Omental fat pad (tissue), 4 donors: ENCODE data around the gene CREB3L2. TPM values are rescaled to one million over a fixed set of nuclear protein-coding genes. Genes with fewer than 3 reads are reported as not detected.

Experiments used
- ATAC-seq: fragments of 150-250 bp; one replicate; pipeline ENCODE4 v1.9.1; 2016; ENCODE audit warnings: mild to moderate bottlenecking, moderate library complexity; ENCODE audit not compliant: low FRiP score
- DNase-seq: peaks from one replicate; pipeline ENCODE4 v3.0.0-alpha.2; 2019; ENCODE audit warnings: low spot score
- total RNA-seq, 4 donors: library from RNA; depleted of rRNA; stranded (reverse); fragments of >200 nt; gene quantifications; one replicate each; pipeline ENCODE4 v1.1.0, GENCODE V29; 2016
- TF ChIP-seq, protein P1 (sequence below), 3 donors: fragments of 450-650 bp; IDR thresholded peaks; one replicate each; pipeline ENCODE4 v1.5.1; 2016 to 2017; ENCODE audit warnings: antibody characterized with exemption in 3 of 3, mild to moderate bottlenecking in 3 of 3, moderate library complexity in 2 of 3

CREB3L2 gene
- total RNA-seq, 4 donors from 2014 or later: 35.6 to 50.4 (median 42.8) TPM

DNA sequence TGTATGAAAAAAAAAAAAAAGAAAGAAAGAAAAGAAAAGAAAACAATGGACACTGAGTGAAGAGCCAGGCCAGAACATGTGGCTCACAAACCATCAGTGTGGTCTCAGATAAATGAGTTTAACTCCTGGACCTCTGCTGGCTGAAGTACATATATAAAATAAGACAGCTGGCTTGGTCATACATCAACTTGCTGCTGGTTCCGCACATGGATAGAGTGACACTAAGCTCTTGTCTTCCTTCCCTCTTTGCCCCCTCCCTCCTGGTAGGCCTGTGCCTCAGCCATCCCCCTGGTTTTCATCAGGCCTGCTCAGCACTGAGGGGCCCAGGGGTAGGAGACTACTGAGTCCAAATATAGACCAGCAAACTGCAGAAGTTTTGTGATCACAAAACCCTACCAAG lies 97.1 kb downstream of the CREB3L2 start:
- DNase-seq: no peak
- no peak for ATAC-seq
- TF ChIP-seq, protein P1, sequence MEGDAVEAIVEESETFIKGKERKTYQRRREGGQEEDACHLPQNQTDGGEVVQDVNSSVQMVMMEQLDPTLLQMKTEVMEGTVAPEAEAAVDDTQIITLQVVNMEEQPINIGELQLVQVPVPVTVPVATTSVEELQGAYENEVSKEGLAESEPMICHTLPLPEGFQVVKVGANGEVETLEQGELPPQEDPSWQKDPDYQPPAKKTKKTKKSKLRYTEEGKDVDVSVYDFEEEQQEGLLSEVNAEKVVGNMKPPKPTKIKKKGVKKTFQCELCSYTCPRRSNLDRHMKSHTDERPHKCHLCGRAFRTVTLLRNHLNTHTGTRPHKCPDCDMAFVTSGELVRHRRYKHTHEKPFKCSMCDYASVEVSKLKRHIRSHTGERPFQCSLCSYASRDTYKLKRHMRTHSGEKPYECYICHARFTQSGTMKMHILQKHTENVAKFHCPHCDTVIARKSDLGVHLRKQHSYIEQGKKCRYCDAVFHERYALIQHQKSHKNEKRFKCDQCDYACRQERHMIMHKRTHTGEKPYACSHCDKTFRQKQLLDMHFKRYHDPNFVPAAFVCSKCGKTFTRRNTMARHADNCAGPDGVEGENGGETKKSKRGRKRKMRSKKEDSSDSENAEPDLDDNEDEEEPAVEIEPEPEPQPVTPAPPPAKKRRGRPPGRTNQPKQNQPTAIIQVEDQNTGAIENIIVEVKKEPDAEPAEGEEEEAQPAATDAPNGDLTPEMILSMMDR (IDR thresholded peaks at IDR 0.05): no peak

DNA sequence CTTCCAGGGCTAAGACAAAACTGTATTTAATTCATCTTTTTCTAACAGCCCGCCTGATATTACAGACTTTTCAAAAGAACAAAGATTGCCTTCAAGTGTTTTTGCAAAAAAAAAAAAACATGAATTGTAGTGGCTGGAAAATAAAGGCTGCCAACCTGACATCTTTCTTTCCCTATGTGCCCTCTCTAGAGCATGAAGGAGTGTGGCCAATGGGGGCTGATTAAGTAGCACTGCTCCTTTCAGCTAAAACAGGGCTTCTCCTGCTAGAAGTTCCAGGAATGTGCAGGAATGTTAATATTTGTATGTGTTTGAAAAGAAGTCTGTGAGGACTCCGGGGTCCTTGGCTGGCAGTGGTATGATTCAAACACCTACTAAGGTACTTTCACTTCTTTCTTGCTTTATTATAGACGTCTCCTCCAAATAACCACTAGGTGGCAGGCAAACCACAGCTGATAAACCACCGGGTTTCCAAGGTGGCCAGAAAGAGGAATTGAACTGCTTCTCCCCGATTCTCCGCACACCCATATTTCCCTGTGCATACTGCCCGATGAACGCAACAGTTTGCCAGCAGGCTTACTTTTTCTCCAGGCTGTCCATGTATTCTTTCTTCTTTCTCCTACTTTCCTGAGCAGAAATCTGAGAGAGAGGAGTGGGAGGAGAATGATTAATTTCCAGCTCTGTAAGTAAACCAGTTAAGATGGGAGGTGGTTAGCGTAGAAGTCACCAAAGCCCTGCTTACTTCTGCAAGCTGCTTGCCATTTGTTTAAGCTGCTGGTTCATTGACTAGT lies 98.3 kb downstream of the CREB3L2 start:
- ATAC-seq (peak; percentile 67), DNase-seq (no peak)
- TF ChIP-seq, protein P1 (IDR thresholded peaks at IDR 0.05): peak in 2 of 3 donors; percentile 41 to 45

DNA sequence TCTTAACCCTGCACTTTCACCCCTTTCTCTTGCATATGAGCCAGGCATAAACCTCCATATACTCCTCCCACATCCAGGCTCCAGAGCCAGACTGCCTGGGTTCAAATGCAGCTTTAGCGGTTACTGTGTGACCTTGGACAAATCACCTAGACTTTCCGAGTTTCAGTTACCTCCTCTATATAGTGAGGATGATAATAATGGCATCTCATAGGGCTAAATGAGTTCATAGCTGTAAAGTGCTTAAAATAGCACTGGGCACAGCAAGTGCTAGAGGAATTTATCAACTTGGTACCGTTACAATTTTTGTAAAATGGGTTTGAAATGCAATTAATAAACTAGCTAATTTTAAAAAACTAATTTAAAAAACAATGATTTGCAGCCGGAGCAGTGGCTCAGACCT lies 101.7 kb downstream of the CREB3L2 start:
- TF ChIP-seq, protein P1 (IDR thresholded peaks at IDR 0.05): no peak
- DNase-seq (no peak), ATAC-seq (no peak)

DNA sequence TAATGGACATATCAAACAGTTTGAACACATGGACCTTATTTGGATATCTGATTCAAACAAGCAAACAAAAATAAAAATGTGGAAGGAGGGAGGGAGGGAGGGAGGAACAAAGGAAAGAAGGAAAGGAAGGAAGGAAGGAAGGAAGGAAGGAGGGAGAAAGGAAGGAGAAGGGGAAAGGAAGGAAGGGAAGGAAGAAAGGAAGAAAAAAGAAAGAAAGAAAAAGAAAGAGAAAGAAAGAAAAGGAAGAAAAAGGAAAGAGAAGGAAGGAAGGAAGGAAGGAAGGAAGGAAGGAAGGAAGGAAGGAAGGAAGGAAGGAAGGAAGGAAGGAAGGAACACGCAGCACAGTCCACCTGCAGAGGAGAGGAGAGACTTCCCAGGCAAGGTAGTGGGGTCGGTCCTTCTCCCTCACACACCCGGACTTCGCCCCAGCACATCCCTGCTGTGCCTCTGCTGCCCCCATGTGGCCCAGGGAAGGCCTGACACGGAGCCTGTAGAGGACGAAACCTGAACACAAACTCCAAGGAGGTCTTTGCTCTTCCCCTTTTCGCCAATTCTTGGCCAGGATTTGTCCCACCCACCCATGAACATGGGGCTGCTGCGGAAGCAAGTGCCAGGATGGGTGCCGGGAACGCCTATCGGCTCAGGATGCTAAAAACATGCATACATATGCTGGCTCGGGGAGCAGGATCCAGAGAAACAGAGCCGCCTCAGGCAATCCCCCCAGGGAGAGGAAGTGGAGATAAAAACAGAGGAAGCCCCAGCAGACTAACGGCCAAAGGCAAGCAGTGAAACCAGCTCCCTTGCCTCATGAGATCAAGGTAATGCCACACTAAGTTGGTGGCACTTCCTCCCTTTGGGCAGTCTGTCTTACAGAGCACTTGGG lies 102.8 kb downstream of the CREB3L2 start:
- TF ChIP-seq, protein P1 (IDR thresholded peaks at IDR 0.05): peak in 2 of 3 donors; percentile 26 to 61
- peak; percentile 85 for ATAC-seq
- DNase-seq: peak; percentile 69

DNA sequence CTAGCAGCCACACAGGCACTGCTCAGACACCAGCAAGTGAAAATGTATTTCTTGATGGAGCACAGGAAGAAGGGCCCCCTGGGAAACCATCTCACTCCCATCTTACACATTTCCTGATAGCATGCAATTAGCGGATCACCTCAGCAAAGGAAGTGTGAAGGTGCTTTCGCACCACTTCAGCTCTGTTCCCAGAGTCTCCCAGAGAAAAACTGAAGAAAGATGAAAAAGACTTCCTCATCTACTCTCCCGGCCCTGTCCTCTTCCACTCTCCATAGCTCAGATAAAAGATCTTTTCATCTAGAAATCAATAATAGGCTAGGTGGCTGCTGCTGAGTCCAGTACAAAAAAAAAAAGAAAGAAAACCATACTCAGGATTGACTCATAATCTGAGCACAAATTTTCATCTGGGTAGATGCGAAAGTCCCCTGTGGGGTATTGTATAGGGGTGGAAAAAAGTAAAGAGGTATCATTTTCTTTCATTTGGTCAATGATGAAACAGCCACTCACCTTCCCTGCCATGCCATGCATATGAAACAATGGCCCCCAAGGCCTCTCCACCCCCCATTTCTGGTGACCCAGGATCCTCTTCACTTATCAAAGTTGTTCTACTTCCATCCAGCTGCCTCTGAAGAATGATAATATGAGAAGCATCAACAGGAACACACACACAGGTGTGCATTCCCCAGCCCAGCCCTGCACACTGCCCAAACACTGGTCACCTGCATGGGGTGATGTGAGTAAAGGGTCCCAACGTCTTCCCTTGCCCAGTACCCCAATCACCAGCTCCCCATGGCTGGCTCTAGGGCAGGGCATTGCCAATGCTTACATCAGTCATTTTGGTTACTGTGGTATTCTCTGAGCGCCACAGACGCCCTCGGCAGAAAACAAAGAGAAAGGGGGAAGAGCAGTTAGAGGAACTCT lies 106.3 kb downstream of the CREB3L2 start:
- TF ChIP-seq, protein P1 (IDR thresholded peaks at IDR 0.05): no peak
- no peak for ATAC-seq
- no peak for DNase-seq

DNA sequence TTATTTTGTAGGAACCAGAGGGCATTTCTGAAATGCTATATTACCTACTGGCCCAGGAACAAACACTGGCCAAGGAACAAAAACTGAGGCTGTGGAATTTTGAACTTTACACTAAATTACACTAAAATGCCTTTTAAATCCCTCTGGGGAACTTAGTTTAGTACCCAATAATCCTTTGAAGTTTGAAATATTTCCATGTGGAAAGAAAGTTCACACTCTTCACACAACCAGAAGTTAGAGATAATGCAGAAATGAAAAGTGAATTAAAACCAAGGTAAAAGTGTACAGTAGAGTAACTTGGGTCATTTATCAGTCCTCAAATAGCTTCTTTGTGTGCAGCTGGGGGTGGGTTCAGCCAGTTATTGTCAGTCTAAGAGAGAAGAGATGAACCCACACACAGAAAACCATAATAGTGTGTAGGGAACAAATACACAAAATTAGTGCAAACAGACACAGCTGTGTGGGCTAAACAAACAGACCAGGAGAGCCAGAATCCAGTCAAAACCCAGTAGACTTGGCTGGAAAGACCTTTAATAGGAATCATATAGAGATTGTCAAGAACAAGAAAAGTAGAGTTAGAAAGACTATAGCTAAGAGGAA lies 108.6 kb downstream of the CREB3L2 start:
- no peak for DNase-seq
- ATAC-seq: no peak
- TF ChIP-seq, protein P1 (IDR thresholded peaks at IDR 0.05): no peak
